Skeletal muscle cell (primary cell): Measurements from ENCODE around the gene MYH7.

Source experiments
- DNase-seq: peaks from one replicate; pipeline ENCODE4 v3.0.0-alpha.2; 2010; ENCODE audit warnings: low read depth
- H3K4me3 ChIP-seq: 2 replicates; pipeline ENCODE4 v1.5.1; 2011; ENCODE audit warnings: low read depth, mild to moderate bottlenecking, control low read depth, low read length, moderate library complexity

MYH7 gene

GRCh38 chr14:23379366-23380196 is 55.9 kb downstream of the MYH7 start:
- no peak overlapping the region for H3K4me3 ChIP-seq
- no peak for DNase-seq

- no peak overlapping the region for H3K4me3 ChIP-seq
- no peak for DNase-seq
These were observed 56.7 kb downstream of the MYH7 start for GRCh38 chr14:23378612-23379220.

- no peak overlapping the region for H3K4me3 ChIP-seq
- no peak for DNase-seq
These were observed 57.6 kb downstream of the MYH7 start for GRCh38 chr14:23377573-23378563.

GRCh38 chr14:23377198-23377550 is 58.3 kb downstream of the MYH7 start:
- DNase-seq: no peak
- no peak overlapping the region for H3K4me3 ChIP-seq

GRCh38 chr14:23376482-23377197 is 58.8 kb downstream of the MYH7 start, which contains the start of gene CMTM5:
TSS of gene CMTM5 (plus strand) at chr14:23377046. CDS start at chr14:23377252, 206 bp downstream.
- H3K4me3 ChIP-seq: no peak within 1 kb of the TSS
- no peak for DNase-seq

- no peak overlapping the region for H3K4me3 ChIP-seq
- no peak for DNase-seq
These were observed 59.8 kb downstream of the MYH7 start for GRCh38 chr14:23375527-23376251.

GRCh38 chr14:23373041-23373440 is 62.4 kb downstream of the MYH7 start:
- no peak overlapping the region for H3K4me3 ChIP-seq
- DNase-seq: no peak

- no peak within 1 kb of the TSS for H3K4me3 ChIP-seq
- no peak for DNase-seq
These were observed 63.0 kb downstream of the MYH7 start, which contains the start of gene IL25 for GRCh38 chr14:23372509-23372908. TSS of gene IL25 (plus strand) at chr14:23372809.

- DNase-seq: no peak
- H3K4me3 ChIP-seq: no peak overlapping the region
These were observed 63.6 kb downstream of the MYH7 start for GRCh38 chr14:23371865-23372264.

GRCh38 chr14:23370221-23370620 is 65.2 kb downstream of the MYH7 start:
- no peak overlapping the region for H3K4me3 ChIP-seq
- no peak for DNase-seq

GRCh38 chr14:23366426-23366921 is 69.0 kb downstream of the MYH7 start:
- no peak for DNase-seq
- peak overlapping the region; percentile 51 for H3K4me3 ChIP-seq

GRCh38 chr14:23365732-23366425 is 69.6 kb downstream of the MYH7 start:
- no peak for DNase-seq

GRCh38 chr14:23365036-23365731 is 70.3 kb downstream of the MYH7 start, which contains the start of gene EFS:
TSS of gene EFS (minus strand) at chr14:23365172. CDS start at chr14:23365025, 147 bp downstream.
- peak within 1 kb of the TSS; percentile 51 for H3K4me3 ChIP-seq
- no peak for DNase-seq

More at GRCh38 chr14:23365732-23366425, 69.6 kb downstream of the MYH7 start:
- peak overlapping the region; percentile 51 for H3K4me3 ChIP-seq

- no peak for DNase-seq
- H3K4me3 ChIP-seq: peak overlapping the region; percentile 51
These were observed 71.1 kb downstream of the MYH7 start for GRCh38 chr14:23364164-23365035.
